ENCODE data around the gene LOX. TPM values are rescaled to one million over a fixed set of nuclear protein-coding genes. Genes with fewer than 3 reads are reported as not detected.

LOX gene
- total and polyA plus RNA-seq, 2 experiments from 2014 or later = 1.5 to 1.8 TPM

DNA sequence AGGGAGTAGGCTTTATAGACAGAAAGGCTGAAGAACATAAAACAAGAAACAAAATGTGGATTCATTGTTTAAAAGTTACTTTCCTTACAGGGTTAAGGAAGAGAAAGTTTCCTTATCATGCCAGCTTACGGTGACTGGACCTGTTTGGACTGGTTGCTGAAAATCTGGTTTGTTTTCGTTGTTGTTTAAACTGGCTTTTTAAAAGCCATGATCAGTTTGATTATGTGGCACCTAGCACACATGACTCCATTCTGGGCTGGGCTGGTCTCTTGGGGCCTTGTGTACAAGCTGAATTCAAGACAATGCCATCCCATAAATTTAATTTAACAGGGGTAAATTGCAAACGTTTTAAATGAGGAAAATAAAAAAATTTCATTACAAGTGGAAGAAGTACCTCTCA lies 32.9 kb upstream of the LOX start (continued):
- TF ChIP-seq, protein P1, sequence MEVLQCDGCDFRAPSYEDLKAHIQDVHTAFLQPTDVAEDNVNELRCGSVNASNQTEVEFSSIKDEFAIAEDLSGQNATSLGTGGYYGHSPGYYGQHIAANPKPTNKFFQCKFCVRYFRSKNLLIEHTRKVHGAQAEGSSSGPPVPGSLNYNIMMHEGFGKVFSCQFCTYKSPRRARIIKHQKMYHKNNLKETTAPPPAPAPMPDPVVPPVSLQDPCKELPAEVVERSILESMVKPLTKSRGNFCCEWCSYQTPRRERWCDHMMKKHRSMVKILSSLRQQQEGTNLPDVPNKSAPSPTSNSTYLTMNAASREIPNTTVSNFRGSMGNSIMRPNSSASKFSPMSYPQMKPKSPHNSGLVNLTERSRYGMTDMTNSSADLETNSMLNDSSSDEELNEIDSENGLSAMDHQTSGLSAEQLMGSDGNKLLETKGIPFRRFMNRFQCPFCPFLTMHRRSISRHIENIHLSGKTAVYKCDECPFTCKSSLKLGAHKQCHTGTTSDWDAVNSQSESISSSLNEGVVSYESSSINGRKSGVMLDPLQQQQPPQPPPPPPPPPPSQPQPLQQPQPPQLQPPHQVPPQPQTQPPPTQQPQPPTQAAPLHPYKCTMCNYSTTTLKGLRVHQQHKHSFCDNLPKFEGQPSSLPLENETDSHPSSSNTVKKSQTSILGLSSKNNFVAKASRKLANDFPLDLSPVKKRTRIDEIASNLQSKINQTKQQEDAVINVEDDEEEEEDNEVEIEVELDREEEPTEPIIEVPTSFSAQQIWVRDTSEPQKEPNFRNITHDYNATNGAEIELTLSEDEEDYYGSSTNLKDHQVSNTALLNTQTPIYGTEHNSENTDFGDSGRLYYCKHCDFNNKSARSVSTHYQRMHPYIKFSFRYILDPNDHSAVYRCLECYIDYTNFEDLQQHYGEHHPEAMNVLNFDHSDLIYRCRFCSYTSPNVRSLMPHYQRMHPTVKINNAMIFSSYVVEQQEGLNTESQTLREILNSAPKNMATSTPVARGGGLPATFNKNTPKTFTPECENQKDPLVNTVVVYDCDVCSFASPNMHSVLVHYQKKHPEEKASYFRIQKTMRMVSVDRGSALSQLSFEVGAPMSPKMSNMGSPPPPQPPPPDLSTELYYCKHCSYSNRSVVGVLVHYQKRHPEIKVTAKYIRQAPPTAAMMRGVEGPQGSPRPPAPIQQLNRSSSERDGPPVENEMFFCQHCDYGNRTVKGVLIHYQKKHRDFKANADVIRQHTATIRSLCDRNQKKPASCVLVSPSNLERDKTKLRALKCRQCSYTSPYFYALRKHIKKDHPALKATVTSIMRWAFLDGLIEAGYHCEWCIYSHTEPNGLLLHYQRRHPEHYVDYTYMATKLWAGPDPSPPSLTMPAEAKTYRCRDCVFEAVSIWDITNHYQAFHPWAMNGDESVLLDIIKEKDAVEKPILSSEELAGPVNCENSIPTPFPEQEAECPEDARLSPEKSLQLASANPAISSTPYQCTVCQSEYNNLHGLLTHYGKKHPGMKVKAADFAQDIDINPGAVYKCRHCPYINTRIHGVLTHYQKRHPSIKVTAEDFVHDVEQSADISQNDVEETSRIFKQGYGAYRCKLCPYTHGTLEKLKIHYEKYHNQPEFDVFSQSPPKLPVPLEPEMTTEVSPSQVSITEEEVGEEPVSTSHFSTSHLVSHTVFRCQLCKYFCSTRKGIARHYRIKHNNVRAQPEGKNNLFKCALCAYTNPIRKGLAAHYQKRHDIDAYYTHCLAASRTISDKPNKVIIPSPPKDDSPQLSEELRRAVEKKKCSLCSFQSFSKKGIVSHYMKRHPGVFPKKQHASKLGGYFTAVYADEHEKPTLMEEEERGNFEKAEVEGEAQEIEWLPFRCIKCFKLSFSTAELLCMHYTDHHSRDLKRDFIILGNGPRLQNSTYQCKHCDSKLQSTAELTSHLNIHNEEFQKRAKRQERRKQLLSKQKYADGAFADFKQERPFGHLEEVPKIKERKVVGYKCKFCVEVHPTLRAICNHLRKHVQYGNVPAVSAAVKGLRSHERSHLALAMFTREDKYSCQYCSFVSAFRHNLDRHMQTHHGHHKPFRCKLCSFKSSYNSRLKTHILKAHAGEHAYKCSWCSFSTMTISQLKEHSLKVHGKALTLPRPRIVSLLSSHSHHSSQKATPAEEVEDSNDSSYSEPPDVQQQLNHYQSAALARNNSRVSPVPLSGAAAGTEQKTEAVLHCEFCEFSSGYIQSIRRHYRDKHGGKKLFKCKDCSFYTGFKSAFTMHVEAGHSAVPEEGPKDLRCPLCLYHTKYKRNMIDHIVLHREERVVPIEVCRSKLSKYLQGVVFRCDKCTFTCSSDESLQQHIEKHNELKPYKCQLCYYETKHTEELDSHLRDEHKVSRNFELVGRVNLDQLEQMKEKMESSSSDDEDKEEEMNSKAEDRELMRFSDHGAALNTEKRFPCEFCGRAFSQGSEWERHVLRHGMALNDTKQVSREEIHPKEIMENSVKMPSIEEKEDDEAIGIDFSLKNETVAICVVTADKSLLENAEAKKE (CRISPR knock-in tag; IDR thresholded peaks at IDR 0.05) = no peak
- TF ChIP-seq, protein P2, sequence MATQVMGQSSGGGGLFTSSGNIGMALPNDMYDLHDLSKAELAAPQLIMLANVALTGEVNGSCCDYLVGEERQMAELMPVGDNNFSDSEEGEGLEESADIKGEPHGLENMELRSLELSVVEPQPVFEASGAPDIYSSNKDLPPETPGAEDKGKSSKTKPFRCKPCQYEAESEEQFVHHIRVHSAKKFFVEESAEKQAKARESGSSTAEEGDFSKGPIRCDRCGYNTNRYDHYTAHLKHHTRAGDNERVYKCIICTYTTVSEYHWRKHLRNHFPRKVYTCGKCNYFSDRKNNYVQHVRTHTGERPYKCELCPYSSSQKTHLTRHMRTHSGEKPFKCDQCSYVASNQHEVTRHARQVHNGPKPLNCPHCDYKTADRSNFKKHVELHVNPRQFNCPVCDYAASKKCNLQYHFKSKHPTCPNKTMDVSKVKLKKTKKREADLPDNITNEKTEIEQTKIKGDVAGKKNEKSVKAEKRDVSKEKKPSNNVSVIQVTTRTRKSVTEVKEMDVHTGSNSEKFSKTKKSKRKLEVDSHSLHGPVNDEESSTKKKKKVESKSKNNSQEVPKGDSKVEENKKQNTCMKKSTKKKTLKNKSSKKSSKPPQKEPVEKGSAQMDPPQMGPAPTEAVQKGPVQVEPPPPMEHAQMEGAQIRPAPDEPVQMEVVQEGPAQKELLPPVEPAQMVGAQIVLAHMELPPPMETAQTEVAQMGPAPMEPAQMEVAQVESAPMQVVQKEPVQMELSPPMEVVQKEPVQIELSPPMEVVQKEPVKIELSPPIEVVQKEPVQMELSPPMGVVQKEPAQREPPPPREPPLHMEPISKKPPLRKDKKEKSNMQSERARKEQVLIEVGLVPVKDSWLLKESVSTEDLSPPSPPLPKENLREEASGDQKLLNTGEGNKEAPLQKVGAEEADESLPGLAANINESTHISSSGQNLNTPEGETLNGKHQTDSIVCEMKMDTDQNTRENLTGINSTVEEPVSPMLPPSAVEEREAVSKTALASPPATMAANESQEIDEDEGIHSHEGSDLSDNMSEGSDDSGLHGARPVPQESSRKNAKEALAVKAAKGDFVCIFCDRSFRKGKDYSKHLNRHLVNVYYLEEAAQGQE (IDR thresholded peaks at IDR 0.05; ENCODE audit: unreplicated experiment) = no peak
- TF ChIP-seq ZNF331 (CRISPR knock-in tag; IDR thresholded peaks at IDR 0.05; ENCODE audit: low read depth) = no peak
- TF ChIP-seq EZH2 (IDR thresholded peaks at IDR 0.05; ENCODE audit: low read depth, unreplicated experiment) = no peak
- TF ChIP-seq CREB1 (CRISPR knock-in tag; IDR thresholded peaks at IDR 0.05; ENCODE audit: low read depth) = no peak

DNA sequence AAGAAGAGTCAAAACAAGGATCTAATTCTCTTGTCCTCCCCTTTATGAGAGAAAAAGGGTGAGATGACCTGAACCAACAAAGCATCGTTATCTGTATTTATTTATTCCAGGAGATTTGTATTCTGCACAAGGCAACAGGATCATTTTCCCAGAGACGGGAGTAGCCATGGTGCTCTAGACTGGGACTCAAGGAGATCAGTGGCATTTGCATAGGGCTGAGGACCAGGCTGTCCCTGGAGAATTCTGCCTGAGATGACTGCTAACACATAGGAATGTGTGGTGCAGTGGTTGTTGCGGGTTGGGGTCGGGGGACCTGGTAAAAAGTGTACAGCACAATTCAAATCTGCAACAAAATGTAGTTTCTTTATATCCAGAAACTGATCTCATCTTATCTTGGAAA lies 29.0 kb upstream of the LOX start:
- DNase-seq (ENCODE audit: low spot score) (no peak), ATAC-seq (no peak)
- H3K36me3 ChIP-seq (ENCODE audit: insufficient read depth) = no peaks in the 10 kb centered on the region
- H2AFZ ChIP-seq = no peak overlapping the region
- Mint-ChIP-seq H3K27me3 (ENCODE audit: insufficient read depth, low read depth, poor library complexity) (no peaks in the 10 kb centered on the region), H3K36me3 (ENCODE audit: low read depth) (no peaks in the 10 kb centered on the region), H3K27ac (no peak overlapping the region), H3K4me1 (no peaks in the 10 kb centered on the region; the same call in 2 of the 3 replicates), H3K9me3 (no peaks in the 10 kb centered on the region), H3K4me3 (no peak overlapping the region)
- H3K27me3 ChIP-seq (ENCODE audit: insufficient read depth) = no peaks in the 10 kb centered on the region
- H3K4me3 ChIP-seq = no peak overlapping the region
- no peak overlapping the region for H3K4me2 ChIP-seq
- H3F3A ChIP-seq (replicated peaks; ENCODE audit: low read depth) = no peaks in the 10 kb centered on the region
- H3K4me1 ChIP-seq (ENCODE audit: insufficient read depth) = no peaks in the 10 kb centered on the region
- H3K27ac ChIP-seq (ENCODE audit: low read depth) = no peak overlapping the region
- H4K20me1 ChIP-seq (replicated peaks; ENCODE audit: insufficient read depth) = no peaks in the 10 kb centered on the region
- no peaks in the 10 kb centered on the region for H3K9me2 ChIP-seq (ENCODE audit: insufficient read depth)
- H3K79me2 ChIP-seq (replicated peaks; ENCODE audit: insufficient read depth) = no peaks in the 10 kb centered on the region
- TF ChIP-seq EZH2 (IDR thresholded peaks at IDR 0.05; ENCODE audit: low read depth, unreplicated experiment) (no peak), CREB1 (CRISPR knock-in tag; IDR thresholded peaks at IDR 0.05; ENCODE audit: low read depth) (no peak), ZNF114 (CRISPR knock-in tag; IDR thresholded peaks at IDR 0.05) (no peak), STAT1 (IDR thresholded peaks at IDR 0.05; ENCODE audit: unreplicated experiment) (no peak), JUNB (IDR thresholded peaks at IDR 0.05; ENCODE audit: unreplicated experiment) (no peak)

Data from GM23338 (cell line).